GM21360 (cell line): ENCODE measurements around the gene EIF1AD.
"Not testable (repeated sequence)": the region's sequence is repeated elsewhere in the genome, so short reads cannot be mapped to it uniquely, and the experiment has no call there.

ENCODE experiments used
- ATAC-seq: cut with Tn5 transposase; IDR thresholded peaks from one replicate; pipeline ENCODE4 v1.9.1; 2021; ENCODE audit warnings: mild to moderate bottlenecking, moderate library complexity; ENCODE audit not compliant: unreplicated experiment

The EIF1AD gene

DNA sequence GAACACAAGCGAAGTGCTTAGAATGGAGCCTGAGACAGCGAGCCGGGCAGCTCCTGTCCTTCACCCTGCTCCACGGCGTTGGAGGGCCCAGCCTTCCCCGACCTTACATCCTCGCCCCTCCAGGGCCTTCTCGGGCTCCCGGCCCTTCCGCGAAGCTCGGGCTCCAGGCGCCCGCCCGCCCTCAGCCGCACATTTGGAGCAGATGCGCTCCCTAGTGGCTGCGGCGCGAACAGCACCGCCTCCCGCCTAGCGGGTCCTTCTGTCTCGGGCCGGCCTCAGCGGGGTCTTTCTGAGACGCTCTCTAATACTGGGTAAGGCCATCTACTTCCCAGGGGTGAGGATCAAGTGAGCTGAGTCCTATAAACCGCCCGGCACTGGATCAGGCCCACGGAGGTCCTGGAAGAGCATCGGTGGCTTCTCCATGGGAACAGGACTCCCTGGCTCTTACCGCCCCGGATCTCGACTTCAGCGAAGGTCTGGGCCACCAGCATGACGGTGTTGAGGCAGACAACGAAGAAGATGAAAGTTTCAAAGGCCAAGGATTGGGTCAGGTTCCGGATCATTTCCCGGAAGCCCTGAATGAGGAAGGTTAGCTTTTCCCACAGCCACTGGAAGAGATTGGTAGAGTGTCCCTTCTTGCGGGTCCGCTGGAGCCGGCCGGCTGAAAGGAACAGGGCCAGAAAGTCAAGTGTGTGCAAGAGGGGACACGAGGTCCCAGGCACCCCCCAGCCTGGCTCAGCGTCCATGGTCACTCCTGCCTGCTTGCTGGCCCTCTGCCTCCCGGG lies 20.6 kb upstream of the EIF1AD start:
- ATAC-seq = no peak

DNA sequence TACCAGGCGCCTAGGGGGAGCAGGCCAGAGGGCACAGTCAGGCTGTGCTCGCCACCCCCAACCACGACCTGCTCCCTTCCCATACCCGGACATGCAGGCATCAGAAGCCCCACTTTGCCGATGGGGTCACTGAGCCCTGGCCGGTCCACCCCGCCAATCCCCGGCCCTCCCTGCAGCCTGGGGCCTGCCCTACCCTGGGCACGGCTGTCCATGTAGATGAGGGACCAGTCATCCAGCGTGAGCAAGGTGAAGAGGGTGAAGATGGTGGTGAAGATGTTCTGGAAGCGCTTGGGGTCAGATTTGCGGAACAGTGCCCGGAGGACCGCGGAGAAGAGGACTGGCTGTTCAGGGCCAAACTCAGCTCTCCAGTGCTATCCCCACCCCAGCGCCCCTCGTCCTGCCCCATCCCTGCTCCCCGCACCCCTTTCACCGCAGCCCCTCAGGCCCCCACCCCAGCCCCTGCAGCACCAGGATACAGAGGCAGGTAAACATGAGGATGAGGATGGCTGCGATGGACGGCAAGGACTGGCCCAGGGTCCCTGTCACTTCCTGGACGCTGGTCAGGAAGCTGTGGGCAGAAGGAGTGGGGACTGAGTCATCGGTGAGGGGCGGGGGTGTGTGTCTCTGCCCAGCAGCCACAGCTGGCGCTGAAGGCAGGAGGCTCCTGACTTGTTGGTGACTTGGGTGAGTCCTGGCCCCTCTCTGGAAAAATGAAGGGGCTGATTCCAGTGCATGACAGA lies 18.8 kb upstream of the EIF1AD start:
- ATAC-seq = no peak

DNA sequence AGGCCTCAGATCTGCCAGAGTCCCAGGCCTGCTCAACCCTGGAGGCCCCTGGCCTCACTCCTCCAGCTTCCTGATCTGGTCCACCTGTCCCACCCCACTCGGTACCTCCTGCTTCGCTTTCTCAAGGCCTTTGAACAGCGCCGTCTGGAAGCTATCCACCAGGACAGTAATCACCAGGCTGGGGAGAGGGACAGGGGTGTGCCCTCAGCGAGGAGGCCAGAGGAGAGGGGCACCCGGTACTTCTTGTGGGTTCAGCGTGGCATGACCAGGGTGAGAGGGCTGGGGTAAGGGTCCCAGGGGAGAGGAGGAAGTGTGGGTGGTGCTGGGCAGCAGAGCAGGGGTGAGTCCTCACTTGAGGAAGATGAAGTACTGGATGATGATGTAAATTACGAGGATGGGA lies 18.3 kb upstream of the EIF1AD start:
- ATAC-seq = no peak

DNA sequence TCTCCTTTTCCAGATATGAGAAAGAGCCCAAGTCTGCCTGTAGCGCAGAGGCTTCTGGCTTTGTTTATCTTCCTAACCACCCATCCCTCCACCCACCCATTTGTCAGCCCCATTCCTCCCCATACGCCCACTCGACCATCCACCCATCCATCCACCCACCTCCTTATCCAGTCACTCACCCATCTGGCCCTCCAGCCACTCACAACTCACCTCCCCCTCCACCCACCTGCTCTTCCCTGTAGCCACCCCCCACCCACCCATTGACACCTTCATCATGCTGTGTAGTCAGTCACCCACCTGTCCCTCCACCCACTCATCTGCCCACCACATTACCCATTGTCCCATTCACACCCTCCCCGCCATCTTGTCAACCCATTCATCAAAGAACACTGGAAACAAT lies 15.4 kb upstream of the EIF1AD start:
- ATAC-seq = no peak

DNA sequence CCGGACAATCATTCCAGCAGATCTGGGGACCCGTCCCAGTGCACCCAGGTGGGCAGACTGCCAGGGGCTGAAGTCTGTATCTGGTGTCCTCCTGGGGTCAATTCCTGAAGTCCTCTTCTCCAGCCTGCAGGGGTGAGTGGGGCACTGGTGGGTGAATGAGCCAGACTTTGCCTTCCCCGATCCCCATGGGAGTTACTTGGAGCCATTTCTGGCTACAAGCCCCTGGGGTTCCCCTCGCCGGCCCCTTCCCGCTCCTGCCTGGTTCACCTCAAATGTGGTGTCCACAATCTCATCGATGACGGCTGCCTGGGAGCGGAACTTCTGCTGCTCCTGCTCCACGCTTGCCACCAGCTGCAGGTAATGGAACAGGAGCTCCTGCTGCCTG lies 14.8 kb upstream of the EIF1AD start:
- no peak for ATAC-seq

DNA sequence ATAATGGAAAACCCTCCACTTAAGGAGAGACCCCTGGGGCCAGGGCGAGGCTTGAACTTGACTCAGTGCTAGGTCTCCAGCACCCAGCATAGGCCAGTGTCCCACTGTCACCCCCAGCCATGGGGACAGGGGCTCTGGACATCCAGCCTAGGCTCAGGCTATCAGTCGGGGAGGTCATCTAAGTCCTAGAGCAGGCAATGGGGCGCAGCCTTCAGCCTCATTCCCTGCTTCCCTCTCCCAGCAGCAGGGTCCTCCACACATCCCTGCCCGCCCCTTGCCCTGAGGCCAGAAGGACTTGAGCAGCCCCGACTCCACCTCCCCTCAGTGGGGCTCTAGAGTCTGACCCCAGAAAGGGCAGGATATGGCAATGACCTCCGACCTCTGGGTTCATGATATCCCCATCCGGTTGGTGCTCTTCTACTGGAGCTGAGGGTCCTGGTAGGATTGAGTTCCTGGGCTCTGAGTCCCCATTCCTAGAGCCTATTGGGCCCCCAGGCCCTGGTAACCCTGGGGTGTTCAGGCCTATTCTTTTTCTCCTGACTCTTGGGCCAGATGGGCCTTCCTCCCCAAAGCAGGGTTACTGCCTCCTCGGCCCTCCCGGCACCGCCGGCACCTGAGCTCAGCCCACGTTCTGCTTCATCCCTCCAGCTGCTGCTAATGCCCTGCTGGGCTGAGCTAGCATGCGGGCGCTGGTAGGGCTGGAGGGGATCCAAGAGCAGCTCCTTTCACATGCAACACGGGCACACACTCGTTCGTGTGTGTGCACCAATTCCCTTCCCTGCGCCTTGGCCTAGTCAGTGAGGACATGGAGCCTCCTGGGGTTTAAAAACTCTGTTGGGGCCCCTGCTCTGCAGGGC lies 14.2 kb upstream of the EIF1AD start:
- no peak for ATAC-seq

DNA sequence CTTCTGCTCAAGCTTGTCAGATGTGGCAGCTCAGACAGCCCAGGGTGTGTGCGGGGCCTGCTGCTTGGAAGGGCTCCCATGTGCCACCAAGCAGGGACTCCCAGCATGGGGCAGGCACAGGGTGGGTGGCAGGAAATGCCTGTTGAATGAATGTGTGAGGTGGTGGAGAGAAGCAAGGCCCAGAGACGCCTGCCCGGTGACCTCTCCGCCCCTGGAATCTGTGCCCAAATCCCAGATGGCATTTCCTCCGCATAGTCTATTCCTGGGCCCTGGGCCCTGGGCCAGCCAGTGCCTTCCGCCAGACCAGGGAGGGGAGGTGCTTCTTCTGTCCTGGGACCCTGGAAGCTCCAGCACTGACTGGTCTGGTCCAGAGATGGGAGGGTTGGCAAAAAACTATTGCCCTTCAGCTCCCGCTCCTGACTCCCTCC lies 13.5 kb upstream of the EIF1AD start:
- no peak for ATAC-seq

DNA sequence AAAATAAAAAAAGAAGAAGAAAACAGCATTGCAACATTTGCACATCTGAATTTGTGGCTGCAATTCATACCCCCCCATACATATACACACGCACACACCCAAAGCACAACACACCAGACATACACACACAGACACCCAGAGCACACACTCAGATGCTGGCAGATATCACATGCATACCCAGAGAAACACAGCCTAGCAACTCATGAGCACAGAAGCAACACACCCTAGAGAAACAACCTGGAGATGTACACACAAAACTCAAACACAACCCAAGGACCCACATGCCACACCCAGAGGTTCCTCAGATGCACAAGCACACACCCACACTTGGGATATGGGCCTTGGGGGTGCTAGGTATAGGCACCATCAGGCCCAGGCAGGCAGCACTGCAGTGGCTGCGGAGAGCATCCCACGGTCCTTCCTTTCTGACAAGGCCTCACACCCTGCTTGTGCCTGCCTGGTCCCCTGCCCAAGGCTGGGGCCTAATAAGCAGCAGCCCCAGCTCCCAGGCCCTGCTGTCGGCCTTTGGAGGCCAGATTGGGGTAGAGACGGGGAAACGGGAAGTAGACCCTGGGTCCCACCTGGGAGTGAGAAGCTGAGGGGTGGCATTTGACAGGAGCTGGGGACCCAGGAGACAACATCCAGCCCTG lies 13.0 kb upstream of the EIF1AD start:
- no peak for ATAC-seq

DNA sequence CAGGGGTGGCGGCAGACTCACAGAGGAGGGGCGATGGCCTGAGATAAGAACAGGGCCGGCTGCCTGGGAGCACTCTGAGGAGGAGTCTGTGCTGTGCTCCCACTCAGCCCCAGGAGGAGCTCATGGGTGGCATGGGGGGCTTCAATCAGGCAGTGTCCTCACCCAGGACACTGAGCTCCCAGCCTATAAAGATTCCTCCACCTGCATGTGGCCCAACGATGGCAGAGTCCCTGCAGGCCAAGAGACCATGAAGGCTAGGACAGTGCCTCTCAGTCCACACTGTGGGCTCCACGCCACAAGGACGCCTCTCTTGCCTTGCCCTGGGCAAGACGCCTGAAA lies 11.8 kb upstream of the EIF1AD start:
- no peak for ATAC-seq

DNA sequence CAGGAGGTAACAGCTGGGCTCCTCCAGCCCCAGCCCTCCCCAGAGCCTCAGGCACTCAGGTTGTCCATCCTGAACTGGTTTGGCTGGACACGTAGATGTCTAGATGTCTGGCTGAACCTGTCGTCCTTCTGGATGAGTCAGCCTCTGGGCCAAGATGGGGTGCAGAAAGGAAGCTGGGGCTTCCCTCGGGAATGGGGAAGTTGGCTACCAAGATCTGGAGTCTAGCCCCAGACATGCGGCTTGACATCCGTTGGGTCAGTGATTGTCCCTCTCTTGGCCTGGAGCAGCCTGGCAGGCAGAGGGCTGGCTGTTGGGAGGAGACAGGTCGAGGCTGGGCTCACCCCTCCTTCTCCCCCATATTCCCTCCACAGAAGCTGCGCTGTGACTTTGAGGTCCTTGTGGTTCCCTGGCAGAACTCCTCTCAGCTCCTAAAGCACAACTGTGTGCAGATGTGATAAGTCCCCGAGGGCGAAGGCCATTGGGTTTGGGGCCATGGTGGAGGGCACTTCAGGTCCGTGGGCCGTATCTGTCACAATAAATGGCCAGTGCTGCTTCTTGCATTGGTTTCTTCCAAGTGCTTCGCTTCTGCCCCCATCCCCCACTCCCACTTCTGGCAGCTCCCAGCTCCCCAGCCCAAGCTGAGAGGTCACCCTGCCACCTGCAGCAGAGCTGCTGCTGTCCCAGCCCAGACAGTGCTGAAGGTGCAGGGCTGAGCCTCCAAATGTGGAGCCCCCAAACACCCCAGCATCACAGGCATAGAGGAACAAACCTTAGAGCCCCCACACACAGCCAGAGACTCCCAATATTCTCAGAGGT lies 11.2 kb upstream of the EIF1AD start:
- no peak for ATAC-seq

DNA sequence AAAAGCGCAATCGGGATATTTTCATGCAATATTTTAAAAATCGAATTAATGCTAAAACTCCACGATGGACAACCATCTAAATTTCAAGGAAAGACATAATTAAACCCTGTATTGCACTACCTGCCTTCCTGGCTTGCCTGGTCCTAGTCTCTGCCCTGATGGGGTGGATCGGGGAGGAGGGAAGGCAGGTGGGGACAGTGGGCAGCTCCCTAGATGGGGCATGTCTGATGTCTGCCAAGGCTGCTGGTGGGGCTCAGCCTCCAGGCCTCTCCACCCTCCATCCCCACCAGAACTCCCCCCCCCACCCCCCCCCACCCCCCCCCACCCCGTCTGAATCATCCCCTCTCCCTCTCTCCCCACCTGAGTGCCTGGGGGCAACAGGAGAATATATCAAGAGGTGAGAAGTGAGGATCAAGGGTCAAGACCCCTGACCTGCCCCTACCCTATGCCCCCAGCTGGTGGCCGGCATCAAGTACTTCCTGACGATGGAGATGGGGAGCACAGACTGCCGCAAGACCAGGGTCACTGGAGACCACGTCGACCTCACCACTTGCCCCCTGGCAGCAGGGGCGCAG lies 10.5 kb upstream of the EIF1AD start:
- ATAC-seq = no peak

DNA sequence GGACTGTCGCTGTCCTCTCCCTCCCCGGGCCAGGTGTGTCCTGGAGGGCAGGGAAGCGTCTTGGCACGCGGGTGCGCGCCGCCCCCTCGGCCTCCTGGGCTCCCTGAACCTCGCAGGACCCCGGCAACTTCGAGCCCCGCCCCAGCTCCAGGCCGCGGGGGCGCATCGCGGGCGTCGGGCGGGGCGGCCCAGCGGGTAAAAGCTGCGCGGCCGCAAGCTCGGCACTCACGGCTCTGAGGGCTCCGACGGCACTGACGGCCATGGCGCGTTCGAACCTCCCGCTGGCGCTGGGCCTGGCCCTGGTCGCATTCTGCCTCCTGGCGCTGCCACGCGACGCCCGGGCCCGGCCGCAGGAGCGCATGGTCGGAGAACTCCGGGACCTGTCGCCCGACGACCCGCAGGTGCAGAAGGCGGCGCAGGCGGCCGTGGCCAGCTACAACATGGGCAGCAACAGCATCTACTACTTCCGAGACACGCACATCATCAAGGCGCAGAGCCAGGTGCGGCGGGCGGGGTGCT lies 9.9 kb upstream of the EIF1AD start, which contains the start of gene CST6:
Gene CST6 (plus strand): TSS at position 224 of the 519 bp plus-strand sequence. CDS start 37 bp downstream, at position 261.
- ATAC-seq = no peak

DNA sequence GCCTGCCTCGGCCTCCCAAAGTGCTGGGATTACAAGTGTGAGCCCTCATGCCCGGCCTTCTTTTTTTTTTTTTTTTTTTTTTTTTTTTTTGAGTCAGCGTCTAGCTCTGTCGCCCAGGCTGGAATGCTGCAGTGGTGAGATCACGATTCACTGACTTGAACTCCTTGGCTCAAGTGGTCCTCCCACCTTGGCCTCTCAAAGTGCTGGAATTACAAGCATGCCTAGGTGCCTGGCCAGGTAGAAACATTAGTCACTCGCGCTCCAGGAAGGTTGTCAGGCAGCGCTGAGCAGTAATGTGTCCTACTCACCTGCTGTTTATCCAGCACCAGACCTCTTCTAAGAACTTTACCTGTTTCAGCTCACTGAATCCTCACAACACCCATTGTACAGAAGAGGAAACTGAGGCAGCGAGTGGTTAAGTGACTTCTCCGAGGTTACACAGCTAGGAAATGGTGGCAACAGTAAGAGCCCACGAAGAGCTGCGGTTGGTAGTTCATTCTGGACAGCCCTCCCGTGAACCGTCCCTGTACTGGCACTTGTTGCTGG lies 9.4 kb upstream of the EIF1AD start:
- no peak for ATAC-seq

DNA sequence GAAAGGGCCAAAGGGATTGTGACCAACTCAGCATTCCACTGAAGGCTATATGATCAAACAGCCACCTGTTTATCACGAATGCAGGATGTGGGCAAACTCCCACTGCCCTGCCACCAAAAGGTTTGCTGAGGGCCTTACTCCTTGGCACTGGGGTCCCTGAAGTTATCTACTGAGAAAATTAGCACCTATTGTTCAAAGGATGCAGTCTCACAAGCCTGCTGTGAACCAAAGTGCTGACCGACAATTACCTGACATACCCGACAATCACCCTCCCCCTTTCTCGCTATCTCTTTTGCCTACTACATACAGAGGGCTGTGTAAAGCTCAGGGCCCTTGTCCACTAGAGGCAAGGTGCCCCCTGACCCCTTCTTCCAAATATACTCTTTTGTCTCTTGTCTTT lies 8.1 kb upstream of the EIF1AD start:
- ATAC-seq = not testable (repeated sequence)

DNA sequence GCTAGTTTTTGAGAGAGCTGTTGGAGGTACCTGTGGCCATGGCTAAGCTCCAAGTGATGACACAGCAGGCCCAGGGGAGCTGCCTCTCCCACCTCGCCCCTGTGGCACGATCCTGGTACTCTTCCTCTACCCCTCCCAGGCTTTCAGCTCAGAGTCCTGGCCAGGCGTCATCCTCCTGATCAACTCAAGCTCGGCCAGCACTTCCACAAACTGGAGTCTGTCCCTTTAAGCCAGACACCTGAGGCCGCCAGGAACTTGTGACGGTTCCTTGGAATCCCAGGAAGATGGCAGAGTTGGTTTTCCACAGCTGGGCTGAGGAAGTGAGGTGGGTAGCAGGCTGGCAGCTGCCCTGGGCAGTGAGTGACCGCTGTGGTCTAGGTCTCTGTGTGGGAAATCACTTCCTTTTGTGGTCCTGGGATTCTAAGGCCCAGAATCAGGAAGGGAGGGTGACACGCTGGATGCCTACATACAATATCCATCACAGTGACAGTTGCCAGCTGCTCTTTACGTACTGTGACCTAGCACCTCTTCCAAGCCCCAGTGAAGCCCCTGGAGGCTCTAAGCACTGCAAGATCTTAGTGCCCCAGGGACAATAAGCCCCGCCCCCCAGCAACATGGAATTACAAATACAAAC lies 6.6 kb upstream of the EIF1AD start:
- no peak for ATAC-seq

DNA sequence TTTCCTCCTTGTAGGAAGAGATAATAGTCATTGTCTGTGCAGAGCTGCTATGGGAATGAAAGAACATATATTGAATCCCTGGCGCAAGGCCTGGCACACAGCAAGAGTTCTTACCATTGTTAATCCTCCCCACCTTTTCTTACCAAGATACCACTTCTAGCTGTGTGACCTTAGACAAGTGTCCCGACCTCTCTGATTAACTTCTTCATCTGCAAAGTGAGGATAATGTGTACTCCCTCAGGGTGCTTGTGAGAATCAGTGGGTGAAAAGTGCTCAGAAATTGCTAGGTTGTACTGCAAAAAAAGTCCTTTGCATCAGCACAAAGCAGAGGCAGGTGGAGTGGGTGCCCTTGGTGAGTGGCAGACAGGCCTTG lies 6.1 kb upstream of the EIF1AD start:
- no peak for ATAC-seq

DNA sequence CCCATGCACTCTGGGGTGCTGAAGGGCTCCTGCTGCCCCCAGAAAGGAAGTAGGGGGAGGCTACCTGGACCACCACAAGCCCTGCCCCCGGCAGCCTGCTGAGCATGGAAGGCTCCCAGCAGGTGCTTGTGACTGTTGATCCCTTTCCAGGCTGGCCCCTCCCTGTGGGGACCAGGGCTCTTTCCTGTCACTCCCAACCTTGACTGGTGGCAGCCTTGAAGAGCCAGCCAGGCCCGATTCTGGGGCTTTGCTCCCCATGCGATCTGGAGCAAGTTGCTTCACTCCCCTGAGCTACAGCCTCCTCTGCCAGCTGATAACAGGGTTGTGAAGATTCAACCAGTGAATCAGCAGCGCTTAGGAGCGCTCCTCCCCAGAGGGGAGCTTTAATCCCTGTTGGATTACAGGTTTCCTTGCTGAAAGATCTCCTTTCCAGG lies 5.3 kb upstream of the EIF1AD start:
- ATAC-seq = no peak

DNA sequence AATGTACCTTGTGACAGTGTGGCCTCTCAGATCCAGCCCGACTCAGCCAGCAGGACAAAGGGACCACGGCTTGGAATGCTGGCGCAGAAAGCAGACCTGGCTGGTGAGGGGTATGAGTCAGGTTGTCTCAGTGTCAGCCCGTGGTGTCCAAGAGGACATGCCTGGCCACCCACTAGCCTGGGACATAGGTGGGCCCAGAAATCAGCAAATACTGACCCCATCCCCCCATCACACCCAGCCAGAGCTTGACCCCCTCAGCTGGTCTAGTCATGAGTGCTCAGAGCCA lies 4.9 kb upstream of the EIF1AD start:
- no peak for ATAC-seq
